Measurements from ENCODE around the gene IQGAP1.
A peak's percentile ranks its signal among the peaks of the same experiment; 100 is the strongest.
"Not testable (repeated sequence)": the region's sequence is repeated elsewhere in the genome, so short reads cannot be mapped to it uniquely, and the experiment has no call there.

The IQGAP1 gene

GRCh38 chr15:90387534-90388461 is at the start of gene IQGAP1:
IQGAP1 (plus strand) TSS chr15:90388242; CDS start chr15:90388342, 100 bp downstream.
- H3K4me3 ChIP-seq (ENCODE audit: low read length): peak within 1 kb of the TSS; percentile 96
- no peak for TF ChIP-seq CTCF (conservative IDR thresholded peaks at IDR 0.05; ENCODE audit: low read length)
- peak; percentile 95 for DNase-seq (ENCODE audit: low read depth)

GRCh38 chr15:90338532-90338931 is 49.5 kb upstream of the IQGAP1 start:
- TF ChIP-seq CTCF (conservative IDR thresholded peaks at IDR 0.05; ENCODE audit: low read length): no peak
- DNase-seq (ENCODE audit: low read depth): no peak

GRCh38 chr15:90340345-90340744 is 47.7 kb upstream of the IQGAP1 start:
- TF ChIP-seq CTCF (conservative IDR thresholded peaks at IDR 0.05; ENCODE audit: low read length): no peak
- H3K4me3 ChIP-seq (ENCODE audit: low read length): no peak overlapping the region
- DNase-seq (ENCODE audit: low read depth): no peak

More at GRCh38 chr15:90338532-90338931, 49.5 kb upstream of the IQGAP1 start:
- no peak overlapping the region for H3K4me3 ChIP-seq (ENCODE audit: low read length)

GRCh38 chr15:90343302-90343790 is 44.7 kb upstream of the IQGAP1 start:
- no peak for DNase-seq (ENCODE audit: low read depth)

GRCh38 chr15:90344662-90345061 is 43.4 kb upstream of the IQGAP1 start:
- TF ChIP-seq CTCF (conservative IDR thresholded peaks at IDR 0.05; ENCODE audit: low read length): no peak
- no peak for DNase-seq (ENCODE audit: low read depth)

More at GRCh38 chr15:90343302-90343790, 44.7 kb upstream of the IQGAP1 start:
- H3K4me3 ChIP-seq (ENCODE audit: low read length): no peak overlapping the region
- TF ChIP-seq CTCF (conservative IDR thresholded peaks at IDR 0.05; ENCODE audit: low read length): no peak

GRCh38 chr15:90345857-90346256 is 42.2 kb upstream of the IQGAP1 start:
- H3K4me3 ChIP-seq (ENCODE audit: low read length): no peak overlapping the region
- no peak for TF ChIP-seq CTCF (conservative IDR thresholded peaks at IDR 0.05; ENCODE audit: low read length)
- DNase-seq (ENCODE audit: low read depth): no peak

More at GRCh38 chr15:90344662-90345061, 43.4 kb upstream of the IQGAP1 start:
- no peak overlapping the region for H3K4me3 ChIP-seq (ENCODE audit: low read length)

- not testable (repeated sequence) for DNase-seq (ENCODE audit: low read depth); H3K4me3 ChIP-seq (ENCODE audit: low read length)
Measured at GRCh38 chr15:90347431-90348065, 40.5 kb upstream of the IQGAP1 start.
